ENCODE measurements around the gene TPSG1.

Gene TPSG1

GRCh38 chr16:1262210-1262845 is 37.3 kb upstream of the TPSG1 start:
- Histone ChIP-seq H3K36me3 (no peaks in the 10 kb centered on the region), H3K9me3 (no peaks in the 10 kb centered on the region), H3K4me3 (no peak overlapping the region), H3K27ac (no peak overlapping the region), H3K27me3 (peaks cover 0 to 79% of the 10 kb centered on the region in 2 donors), H3K4me1 (peaks cover 0 to 16% (median 0%) of the 10 kb centered on the region in 4 donors)
- intact Hi-C loops (cut with DNase I; ENCODE audit: low total_unique reads), result no loop called here
- DNase-seq, result no peak
- TF ChIP-seq CTCF (IDR thresholded peaks at IDR 0.05), result no peak

GRCh38 chr16:1261131-1261892 is 36.2 kb upstream of the TPSG1 start:
- DNase-seq, result no peak
- Histone ChIP-seq H3K27me3 (peaks cover 0 to 83% of the 10 kb centered on the region in 2 donors), H3K4me3 (no peak overlapping the region), H3K9me3 (no peaks in the 10 kb centered on the region), H3K27ac (no peak overlapping the region), H3K36me3 (no peaks in the 10 kb centered on the region), H3K4me1 (peaks cover 0 to 16% (median 0%) of the 10 kb centered on the region in 4 donors)
- no peak for TF ChIP-seq CTCF (IDR thresholded peaks at IDR 0.05)
- intact Hi-C loops (cut with DNase I; ENCODE audit: low total_unique reads), result no loop called here

- no peak for DNase-seq
- Histone ChIP-seq H3K27me3 (peaks cover 0 to 86% of the 10 kb centered on the region in 2 donors), H3K36me3 (no peaks in the 10 kb centered on the region), H3K4me1 (peaks cover 0 to 16% (median 0%) of the 10 kb centered on the region in 4 donors), H3K27ac (no peak overlapping the region), H3K4me3 (no peak overlapping the region), H3K9me3 (no peaks in the 10 kb centered on the region)
- no peak for TF ChIP-seq CTCF (IDR thresholded peaks at IDR 0.05)
- intact Hi-C loops (cut with DNase I; ENCODE audit: low total_unique reads), result no loop called here
Observed at GRCh38 chr16:1260101-1260680, 35.1 kb upstream of the TPSG1 start.

GRCh38 chr16:1259760-1260068 is 34.6 kb upstream of the TPSG1 start:
- H3K27me3 ChIP-seq, result peaks cover 0 to 88% of the 10 kb centered on the region in 2 donors
- intact Hi-C loops (cut with DNase I; ENCODE audit: low total_unique reads), result no loop called here
- H3K4me1 ChIP-seq, result peaks cover 0 to 16% (median 0%) of the 10 kb centered on the region in 4 donors
- no peak overlapping the region for H3K4me3 ChIP-seq
- H3K27ac ChIP-seq, result no peak overlapping the region
- no peaks in the 10 kb centered on the region for H3K36me3 ChIP-seq
- DNase-seq, result no peak
- H3K9me3 ChIP-seq, result no peaks in the 10 kb centered on the region
- no peak for TF ChIP-seq CTCF (IDR thresholded peaks at IDR 0.05)

GRCh38 chr16:1258906-1259759 is 34.1 kb upstream of the TPSG1 start:
- intact Hi-C loops (cut with DNase I; ENCODE audit: low total_unique reads), result no loop called here
- no peak for TF ChIP-seq CTCF (IDR thresholded peaks at IDR 0.05)
- no peak for DNase-seq
- Histone ChIP-seq H3K9me3 (no peaks in the 10 kb centered on the region), H3K4me1 (peaks cover 0 to 16% (median 0%) of the 10 kb centered on the region in 4 donors), H3K27ac (no peak overlapping the region), H3K4me3 (no peak overlapping the region), H3K27me3 (peaks cover 0 to 88% of the 10 kb centered on the region in 2 donors), H3K36me3 (no peaks in the 10 kb centered on the region)

Data from tibial artery (tissue), 4 donors.